Measurements from ENCODE around the gene ADGRD2. TPM values are rescaled to one million over a fixed set of nuclear protein-coding genes. Genes with fewer than 3 reads are reported as not detected.
A peak's percentile ranks its signal among the peaks of the same experiment; 100 is the strongest.

ADGRD2 gene
- total RNA-seq, 1 experiment from 2014 or later: not detected

DNA sequence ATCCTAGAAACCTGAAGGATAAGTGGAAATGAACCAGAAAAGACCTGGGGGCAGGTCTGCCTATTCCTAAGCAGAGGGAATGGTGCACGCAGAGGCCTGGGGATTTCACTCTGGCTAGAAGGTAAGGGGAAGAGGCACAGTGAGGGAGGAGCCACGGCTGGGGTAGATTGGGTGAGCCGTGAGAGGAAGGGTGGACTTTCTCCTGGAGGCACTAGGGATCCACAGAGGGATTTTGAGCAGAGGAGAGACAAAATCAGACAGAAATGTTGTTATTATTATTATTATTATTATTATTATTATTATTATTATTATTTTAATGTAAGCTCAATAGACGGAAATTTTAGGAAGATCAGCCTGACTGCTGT lies 3.0 kb upstream of the ADGRD2 start:
- DNase-seq (ENCODE audit: low read depth, low spot score) (no peak), ATAC-seq (peak; percentile 65)
- Histone ChIP-seq H3K9ac (ENCODE audit: low read length) (peak overlapping the region; percentile 30; the same call in 1 of the 2 replicates), H3K27ac (ENCODE audit: low read depth, low read length) (no peak overlapping the region), H3K27me3 (ENCODE audit: insufficient read depth, low read length) (no peaks in the 10 kb centered on the region), H3K4me3 (replicated peaks in 1 of 2; ENCODE audit: low read depth in 1 of 2, low read length in 2 of 2) (peak overlapping the region in 1 of 2 experiments; percentile 18; a peak in 1 of 4 replicates), H3K9me3 (ENCODE audit: control insufficient read depth in 1 of 2, insufficient read depth in 1 of 2, low read depth in 1 of 2, low read length in 2 of 2) (no peaks in the 10 kb centered on the region), H4K20me1 (ENCODE audit: insufficient read depth) (no peaks in the 10 kb centered on the region), H3K9me2 (ENCODE audit: insufficient read depth) (no peaks in the 10 kb centered on the region), H3K4me1 (ENCODE audit: control insufficient read depth in 1 of 2, insufficient read depth in 2 of 2, low read length in 2 of 2) (peaks cover 13 to 31% of the 10 kb centered on the region in 2 experiments; a peak in 3 of 4 replicates), H2AFZ (ENCODE audit: low read depth, low read length, poor library complexity, severe bottlenecking) (peak overlapping the region; percentile 85), H3K79me2 (ENCODE audit: insufficient read depth, low read length) (no peaks in the 10 kb centered on the region), H3K4me2 (ENCODE audit: low read length) (peak overlapping the region; percentile 74), H3K36me3 (ENCODE audit: control insufficient read depth in 1 of 2, insufficient read depth in 2 of 2, low read length in 2 of 2) (no peaks in the 10 kb centered on the region)
- intact Hi-C loops (cut with micrococcal nuclease): no loop called here
- RAD21 ChIA-PET (ENCODE audit: low non-redundant PET in 1 of 2, low total read pairs in 2 of 2, uncharacterized antibody in 2 of 2, unreplicated experiment in 2 of 2): no interaction called here
- TF ChIP-seq YY1 (IDR thresholded peaks at IDR 0.05; ENCODE audit: extremely low read depth, insufficient replicate concordance, low read depth, low read length): no peak
- TF ChIP-seq SRF (IDR thresholded peaks at IDR 0.05; ENCODE audit: low read depth): no peak
- TF ChIP-seq, protein P1, sequence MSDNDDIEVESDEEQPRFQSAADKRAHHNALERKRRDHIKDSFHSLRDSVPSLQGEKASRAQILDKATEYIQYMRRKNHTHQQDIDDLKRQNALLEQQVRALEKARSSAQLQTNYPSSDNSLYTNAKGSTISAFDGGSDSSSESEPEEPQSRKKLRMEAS (IDR thresholded peaks at IDR 0.05): no peak
- no peak for TF ChIP-seq SP1 (IDR thresholded peaks at IDR 0.05; ENCODE audit: low read depth)
- no peak for TF ChIP-seq ATF3 (IDR thresholded peaks at IDR 0.05)
- no peak for TF ChIP-seq POLR2A (IDR thresholded peaks at IDR 0.05; ENCODE audit: borderline replicate concordance, extremely low read depth, insufficient read depth, insufficient read length)
- no peak for TF ChIP-seq ZFX (IDR thresholded peaks at IDR 0.05)
- no peak for TF ChIP-seq ZNF274 (IDR thresholded peaks at IDR 0.05; ENCODE audit: low read depth, low read length)
- TF ChIP-seq, protein P2, sequence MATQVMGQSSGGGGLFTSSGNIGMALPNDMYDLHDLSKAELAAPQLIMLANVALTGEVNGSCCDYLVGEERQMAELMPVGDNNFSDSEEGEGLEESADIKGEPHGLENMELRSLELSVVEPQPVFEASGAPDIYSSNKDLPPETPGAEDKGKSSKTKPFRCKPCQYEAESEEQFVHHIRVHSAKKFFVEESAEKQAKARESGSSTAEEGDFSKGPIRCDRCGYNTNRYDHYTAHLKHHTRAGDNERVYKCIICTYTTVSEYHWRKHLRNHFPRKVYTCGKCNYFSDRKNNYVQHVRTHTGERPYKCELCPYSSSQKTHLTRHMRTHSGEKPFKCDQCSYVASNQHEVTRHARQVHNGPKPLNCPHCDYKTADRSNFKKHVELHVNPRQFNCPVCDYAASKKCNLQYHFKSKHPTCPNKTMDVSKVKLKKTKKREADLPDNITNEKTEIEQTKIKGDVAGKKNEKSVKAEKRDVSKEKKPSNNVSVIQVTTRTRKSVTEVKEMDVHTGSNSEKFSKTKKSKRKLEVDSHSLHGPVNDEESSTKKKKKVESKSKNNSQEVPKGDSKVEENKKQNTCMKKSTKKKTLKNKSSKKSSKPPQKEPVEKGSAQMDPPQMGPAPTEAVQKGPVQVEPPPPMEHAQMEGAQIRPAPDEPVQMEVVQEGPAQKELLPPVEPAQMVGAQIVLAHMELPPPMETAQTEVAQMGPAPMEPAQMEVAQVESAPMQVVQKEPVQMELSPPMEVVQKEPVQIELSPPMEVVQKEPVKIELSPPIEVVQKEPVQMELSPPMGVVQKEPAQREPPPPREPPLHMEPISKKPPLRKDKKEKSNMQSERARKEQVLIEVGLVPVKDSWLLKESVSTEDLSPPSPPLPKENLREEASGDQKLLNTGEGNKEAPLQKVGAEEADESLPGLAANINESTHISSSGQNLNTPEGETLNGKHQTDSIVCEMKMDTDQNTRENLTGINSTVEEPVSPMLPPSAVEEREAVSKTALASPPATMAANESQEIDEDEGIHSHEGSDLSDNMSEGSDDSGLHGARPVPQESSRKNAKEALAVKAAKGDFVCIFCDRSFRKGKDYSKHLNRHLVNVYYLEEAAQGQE (IDR thresholded peaks at IDR 0.05; ENCODE audit: low read depth): no peak
- no peak for TF ChIP-seq ZBTB33 (IDR thresholded peaks at IDR 0.05; ENCODE audit: extremely low read depth, insufficient replicate concordance, low read length)
- TF ChIP-seq CEBPB (IDR thresholded peaks at IDR 0.05; ENCODE audit: low read depth): no peak
- POLR2A ChIA-PET: no interaction called here
- CTCF ChIA-PET: no interaction called here
- no TSS peak for BruUV-seq (replicated peaks)

All from HCT116 (cell line).